ENCODE measurements around the gene TM7SF3.

TM7SF3 gene

DNA sequence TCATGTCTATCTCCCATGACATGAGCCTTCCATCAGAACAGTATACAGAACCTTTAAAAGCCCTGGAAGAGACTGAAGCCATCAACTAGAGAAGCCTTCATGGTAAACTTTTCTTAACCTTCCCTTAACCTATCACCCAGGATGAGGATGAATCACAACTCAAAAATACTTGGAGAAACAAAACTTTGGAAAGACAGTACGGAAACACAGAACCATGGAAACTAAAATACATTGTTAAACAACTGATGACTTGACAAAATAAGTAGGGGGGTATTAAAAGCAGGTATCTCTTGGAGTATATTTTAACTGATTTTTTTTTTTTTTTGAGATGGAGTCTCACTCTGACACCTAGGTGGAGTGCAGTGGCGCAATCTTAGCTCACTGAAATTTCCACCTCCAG, 8.7 kb downstream of the TM7SF3 start:
- Histone ChIP-seq H3K4me3 (ENCODE audit: low read depth, low read length) (no peak overlapping the region), H3K36me3 (no peaks in the 10 kb centered on the region), H3K27me3 (ENCODE audit: insufficient read depth, low read depth, severe bottlenecking) (no peaks in the 10 kb centered on the region), H3K9me3 (ENCODE audit: severe bottlenecking) (no peaks in the 10 kb centered on the region), H3K27ac (no peak overlapping the region)
- TF ChIP-seq CTCF (IDR thresholded peaks at IDR 0.05; ENCODE audit: low read depth, low read length), result no peak
- DNase-seq, result no peak

GRCh38 chr12:27003421-27004381, 10.5 kb downstream of the TM7SF3 start:
- Histone ChIP-seq H3K36me3 (peaks cover 8% of the 10 kb centered on the region), H3K9me3 (ENCODE audit: severe bottlenecking) (no peaks in the 10 kb centered on the region), H3K4me3 (ENCODE audit: low read depth, low read length) (no peak overlapping the region), H3K27ac (peak overlapping the region; percentile 71), H3K27me3 (ENCODE audit: insufficient read depth, low read depth, severe bottlenecking) (no peaks in the 10 kb centered on the region)
- peak; percentile 86 for DNase-seq
- no peak for TF ChIP-seq CTCF (IDR thresholded peaks at IDR 0.05; ENCODE audit: low read depth, low read length)

GRCh38 chr12:27002141-27002540, 12.0 kb downstream of the TM7SF3 start:
- Histone ChIP-seq H3K27ac (no peak overlapping the region), H3K9me3 (ENCODE audit: severe bottlenecking) (no peaks in the 10 kb centered on the region), H3K4me3 (ENCODE audit: low read depth, low read length) (no peak overlapping the region), H3K27me3 (ENCODE audit: insufficient read depth, low read depth, severe bottlenecking) (no peaks in the 10 kb centered on the region), H3K36me3 (peaks cover 14% of the 10 kb centered on the region)
- DNase-seq, result no peak
- no peak for TF ChIP-seq CTCF (IDR thresholded peaks at IDR 0.05; ENCODE audit: low read depth, low read length)

- no peak for TF ChIP-seq CTCF (IDR thresholded peaks at IDR 0.05; ENCODE audit: low read depth, low read length)
- no peaks in the 10 kb centered on the region for H3K9me3 ChIP-seq (ENCODE audit: severe bottlenecking)
- H3K4me3 ChIP-seq (ENCODE audit: low read depth, low read length), result no peak overlapping the region
- peaks cover 14% of the 10 kb centered on the region for H3K36me3 ChIP-seq
- DNase-seq, result no peak
- no peak overlapping the region for H3K27ac ChIP-seq
- H3K27me3 ChIP-seq (ENCODE audit: insufficient read depth, low read depth, severe bottlenecking), result no peaks in the 10 kb centered on the region
Observed at GRCh38 chr12:27001663-27002062, 12.5 kb downstream of the TM7SF3 start.

GRCh38 chr12:27000961-27001360, 13.2 kb downstream of the TM7SF3 start:
- no peak for DNase-seq
- Histone ChIP-seq H3K4me3 (ENCODE audit: low read depth, low read length) (no peak overlapping the region), H3K36me3 (peaks cover 18% of the 10 kb centered on the region), H3K27me3 (ENCODE audit: insufficient read depth, low read depth, severe bottlenecking) (no peaks in the 10 kb centered on the region), H3K27ac (no peak overlapping the region), H3K9me3 (ENCODE audit: severe bottlenecking) (no peaks in the 10 kb centered on the region)
- no peak for TF ChIP-seq CTCF (IDR thresholded peaks at IDR 0.05; ENCODE audit: low read depth, low read length)

All from WERI-Rb-1 (cell line).